Measurements from ENCODE around the gene CGB1.

The CGB1 gene

GRCh38 chr19:48988860-48989259 is 47.8 kb downstream of the CGB1 start:
- TF ChIP-seq CTCF (conservative IDR thresholded peaks at IDR 0.05; ENCODE audit: control insufficient read depth, insufficient read depth, low read depth, low read length): no peak
- DNase-seq (ENCODE audit: low read depth): no peak
- H3K4me3 ChIP-seq (ENCODE audit: control insufficient read depth, low read depth, low read length): no peak overlapping the region

- no peak for DNase-seq (ENCODE audit: low read depth)
- no peak for TF ChIP-seq CTCF (conservative IDR thresholded peaks at IDR 0.05; ENCODE audit: control insufficient read depth, insufficient read depth, low read depth, low read length)
- no peak overlapping the region for H3K4me3 ChIP-seq (ENCODE audit: control insufficient read depth, low read depth, low read length)
Measured at GRCh38 chr19:48988286-48988685, 48.4 kb downstream of the CGB1 start.

DNA sequence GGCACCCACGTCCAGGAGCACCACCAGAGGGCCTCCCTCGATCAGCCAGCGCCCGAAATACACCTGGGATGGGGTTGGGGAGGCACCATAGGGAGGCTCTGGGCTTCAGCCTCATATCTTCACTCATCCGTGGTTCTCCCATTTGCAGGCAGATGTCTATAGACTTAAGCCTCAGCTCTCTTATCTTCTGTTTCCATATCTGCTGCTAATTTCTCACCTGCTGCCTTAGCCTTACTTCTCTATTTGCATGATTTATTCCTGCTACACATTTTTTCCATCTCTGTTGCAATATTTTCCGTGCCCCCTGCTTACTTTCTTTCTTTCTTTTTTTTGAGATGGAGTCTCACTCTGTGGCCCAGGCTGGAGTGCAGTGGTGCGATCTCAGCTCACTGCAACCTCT is 49.4 kb downstream of the CGB1 start:
- no peak for DNase-seq (ENCODE audit: low read depth)
- TF ChIP-seq CTCF (conservative IDR thresholded peaks at IDR 0.05; ENCODE audit: control insufficient read depth, insufficient read depth, low read depth, low read length): no peak
- H3K4me3 ChIP-seq (ENCODE audit: control insufficient read depth, low read depth, low read length): no peak overlapping the region

- TF ChIP-seq CTCF (conservative IDR thresholded peaks at IDR 0.05; ENCODE audit: control insufficient read depth, insufficient read depth, low read depth, low read length): no peak
- DNase-seq (ENCODE audit: low read depth): no peak
- no peak overlapping the region for H3K4me3 ChIP-seq (ENCODE audit: control insufficient read depth, low read depth, low read length)
Measured at GRCh38 chr19:48986211-48986610, 50.5 kb downstream of the CGB1 start.

DNA sequence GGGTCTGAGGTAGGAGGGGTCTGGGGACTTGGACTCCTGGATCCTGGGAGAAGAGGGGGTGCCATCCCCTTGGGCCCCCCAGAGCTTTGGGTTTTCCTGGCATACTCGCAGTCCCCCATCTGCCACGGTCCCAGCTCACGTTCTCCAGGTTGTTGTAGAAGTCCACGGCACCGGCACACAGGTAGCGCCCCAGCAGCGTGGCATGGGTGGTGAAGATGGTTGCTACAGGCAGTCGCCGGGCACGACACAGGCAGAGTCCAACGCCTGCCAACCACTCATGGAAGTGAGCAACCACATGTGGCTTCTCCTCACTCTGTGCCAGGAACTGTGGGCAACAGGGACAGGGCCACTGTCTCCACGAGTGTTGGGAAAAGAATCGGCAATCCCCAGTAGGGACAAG is 51.0 kb downstream of the CGB1 start:
- DNase-seq (ENCODE audit: low read depth): no peak
- no peak for TF ChIP-seq CTCF (conservative IDR thresholded peaks at IDR 0.05; ENCODE audit: control insufficient read depth, insufficient read depth, low read depth, low read length)
- no peak overlapping the region for H3K4me3 ChIP-seq (ENCODE audit: control insufficient read depth, low read depth, low read length)

All from fibroblast of mammary gland (primary cell).